ENCODE data around the gene AURKA. TPM values are rescaled to one million over a fixed set of nuclear protein-coding genes. Genes with fewer than 3 reads are reported as not detected.
"Not testable (repeated sequence)": the region's sequence is repeated elsewhere in the genome, so short reads cannot be mapped to it uniquely, and the experiment has no call there.

Gene AURKA
- polyA plus RNA-seq, 3 donors, result 15.6 to 16.9 (median 16.6) TPM

GRCh38 chr20:56422076-56422823 is 30.2 kb upstream of the AURKA start:
- DNase-seq (ENCODE audit: low read depth in 3 of 3, low spot score in 2 of 3), result no peak

- no peak for DNase-seq (ENCODE audit: low read depth in 3 of 3, low spot score in 2 of 3)
Measured at GRCh38 chr20:56420940-56421688, 29.1 kb upstream of the AURKA start.

GRCh38 chr20:56420028-56420427 is 28.0 kb upstream of the AURKA start:
- no peak for DNase-seq (ENCODE audit: low read depth in 3 of 3, low spot score in 2 of 3)

GRCh38 chr20:56418385-56418861 is 26.4 kb upstream of the AURKA start:
- DNase-seq (ENCODE audit: low read depth in 3 of 3, low spot score in 2 of 3), result no peak

- no peak for DNase-seq (ENCODE audit: low read depth in 3 of 3, low spot score in 2 of 3)
Measured at GRCh38 chr20:56417911-56418310, 25.9 kb upstream of the AURKA start.

GRCh38 chr20:56417402-56417801 is 25.4 kb upstream of the AURKA start:
- no peak for DNase-seq (ENCODE audit: low read depth in 3 of 3, low spot score in 2 of 3)

GRCh38 chr20:56414842-56415765 is 23.1 kb upstream of the AURKA start:
- DNase-seq (ENCODE audit: low read depth in 3 of 3, low spot score in 2 of 3), result no peak

GRCh38 chr20:56412949-56413348 is 20.9 kb upstream of the AURKA start:
- DNase-seq (ENCODE audit: low read depth in 3 of 3, low spot score in 2 of 3), result no peak

GRCh38 chr20:56412473-56412790 is 20.4 kb upstream of the AURKA start:
- DNase-seq (ENCODE audit: low read depth in 3 of 3, low spot score in 2 of 3), result no peak

- DNase-seq (ENCODE audit: low read depth in 3 of 3, low spot score in 2 of 3), result peak in 2 of 3 donors; percentile 44 to 48
Measured at GRCh38 chr20:56411759-56412472, 19.9 kb upstream of the AURKA start, which contains the start of gene CASS4. TSS of gene CASS4 (plus strand) at chr20:56412260. CDS start at chr20:56412459, 199 bp downstream.

GRCh38 chr20:56411287-56411686 is 19.3 kb upstream of the AURKA start:
- not testable (repeated sequence) for DNase-seq (ENCODE audit: low read depth in 3 of 3, low spot score in 2 of 3)

- DNase-seq (ENCODE audit: low read depth in 3 of 3, low spot score in 2 of 3), result peak in 1 of 3 donors; percentile 29
Measured at GRCh38 chr20:56409956-56410355, 17.9 kb upstream of the AURKA start.

GRCh38 chr20:56409521-56409920 is 17.5 kb upstream of the AURKA start:
- no peak for DNase-seq (ENCODE audit: low read depth in 3 of 3, low spot score in 2 of 3)

- DNase-seq (ENCODE audit: low read depth in 3 of 3, low spot score in 2 of 3), result no peak
Measured at GRCh38 chr20:56406910-56407309, 14.9 kb upstream of the AURKA start.

GRCh38 chr20:56405356-56405755 is 13.3 kb upstream of the AURKA start:
- DNase-seq (ENCODE audit: low read depth in 3 of 3, low spot score in 2 of 3), result not testable (repeated sequence)

GRCh38 chr20:56403465-56403864 is 11.4 kb upstream of the AURKA start:
- DNase-seq (ENCODE audit: low read depth in 3 of 3, low spot score in 2 of 3), result no peak

GRCh38 chr20:56400001-56400640 is 8.1 kb upstream of the AURKA start:
- peak in 1 of 3 donors; percentile 55 for DNase-seq (ENCODE audit: low read depth in 3 of 3, low spot score in 2 of 3)

- DNase-seq (ENCODE audit: low read depth in 3 of 3, low spot score in 2 of 3), result no peak
Measured at GRCh38 chr20:56395166-56395565, 3.2 kb upstream of the AURKA start.

GRCh38 chr20:56393653-56394052 is 1.6 kb upstream of the AURKA start:
- no peak for DNase-seq (ENCODE audit: low read depth in 3 of 3, low spot score in 2 of 3)

All from right renal cortex interstitium (tissue), 3 donors.